ENCODE data around the gene RPS6KC1. TPM values are rescaled to one million over a fixed set of nuclear protein-coding genes. Genes with fewer than 3 reads are reported as not detected.
A peak's percentile ranks its signal among the peaks of the same experiment; 100 is the strongest.
"Not testable (repeated sequence)": the region's sequence is repeated elsewhere in the genome, so short reads cannot be mapped to it uniquely, and the experiment has no call there.

RPS6KC1 gene
- total RNA-seq, 1 donor from 2014 or later, result 25.6 TPM

GRCh38 chr1:213017447-213018273 is 33.4 kb upstream of the RPS6KC1 start:
- peaks cover 7% of the 10 kb centered on the region for H3K4me1 Mint-ChIP-seq (ENCODE audit: low read depth, unreplicated experiment)
- Histone ChIP-seq H2AFZ (ENCODE audit: low read depth, low read length) (no peak overlapping the region), H3K9me3 (ENCODE audit: insufficient read depth, low read depth, low read length) (no peaks in the 10 kb centered on the region), H4K20me1 (ENCODE audit: insufficient read depth, low read length) (no peaks in the 10 kb centered on the region), H3K4me2 (ENCODE audit: low read length) (no peak overlapping the region), H3K4me3 (ENCODE audit: insufficient read depth, low read depth, low read length) (no peak overlapping the region), H3K4me1 (ENCODE audit: insufficient read depth, low read length) (no peaks in the 10 kb centered on the region), H3K27ac (ENCODE audit: low read depth, low read length) (no peak overlapping the region), H3K79me2 (ENCODE audit: insufficient read depth, low read length) (peaks cover 26% of the 10 kb centered on the region), H3K27me3 (ENCODE audit: insufficient read depth, low read length) (no peaks in the 10 kb centered on the region), H3K36me3 (ENCODE audit: insufficient read depth, low read length) (no peaks in the 10 kb centered on the region), H3K9ac (ENCODE audit: low read length) (no peak overlapping the region)
- no peak overlapping the region for H3K27ac Mint-ChIP-seq (ENCODE audit: unreplicated experiment)
- H3K36me3 Mint-ChIP-seq (ENCODE audit: low read depth, unreplicated experiment), result no peaks in the 10 kb centered on the region
- H3K9me3 Mint-ChIP-seq (ENCODE audit: unreplicated experiment), result no peaks in the 10 kb centered on the region
- H3K27me3 Mint-ChIP-seq (ENCODE audit: low read depth, unreplicated experiment), result no peaks in the 10 kb centered on the region
- no peak for DNase-seq (ENCODE audit: low read depth)
- H3K4me3 Mint-ChIP-seq (ENCODE audit: unreplicated experiment), result no peak overlapping the region
- TF ChIP-seq CTCF (IDR thresholded peaks at IDR 0.05; ENCODE audit: insufficient read depth, low read depth, low read length) (no peak), EZH2 (IDR thresholded peaks at IDR 0.05; ENCODE audit: insufficient read depth, low read length) (no peak)
- FAIRE-seq, result peak; percentile 55

DNA sequence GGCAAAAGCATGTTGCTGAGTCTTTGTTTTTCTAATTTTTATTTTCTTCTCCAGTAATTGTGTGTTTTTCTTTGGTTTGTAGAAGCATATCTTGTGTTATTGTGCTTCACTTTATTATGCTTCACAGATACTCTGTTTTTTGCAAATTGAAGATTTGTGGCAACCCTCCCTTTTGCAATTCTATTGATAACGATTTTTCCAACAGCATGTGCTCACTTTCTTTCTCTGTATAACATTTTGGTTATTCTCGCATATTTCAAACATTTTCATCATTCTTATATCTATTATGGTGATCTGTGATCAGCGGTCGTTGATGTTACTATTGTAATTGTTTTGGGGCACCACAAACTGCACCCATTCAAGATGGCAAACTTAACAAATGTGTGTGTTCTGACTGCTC is 31.6 kb upstream of the RPS6KC1 start:
- TF ChIP-seq CTCF (IDR thresholded peaks at IDR 0.05; ENCODE audit: insufficient read depth, low read depth, low read length), result no peak
- TF ChIP-seq EZH2 (IDR thresholded peaks at IDR 0.05; ENCODE audit: insufficient read depth, low read length), result no peak
- Histone ChIP-seq H2AFZ (ENCODE audit: low read depth, low read length) (no peak overlapping the region), H3K9me3 (ENCODE audit: insufficient read depth, low read depth, low read length) (no peaks in the 10 kb centered on the region), H3K4me1 (ENCODE audit: insufficient read depth, low read length) (no peaks in the 10 kb centered on the region), H3K36me3 (ENCODE audit: insufficient read depth, low read length) (no peaks in the 10 kb centered on the region), H3K4me2 (ENCODE audit: low read length) (no peak overlapping the region), H3K27me3 (ENCODE audit: insufficient read depth, low read length) (no peaks in the 10 kb centered on the region), H4K20me1 (ENCODE audit: insufficient read depth, low read length) (no peaks in the 10 kb centered on the region), H3K79me2 (ENCODE audit: insufficient read depth, low read length) (peaks cover 8% of the 10 kb centered on the region), H3K4me3 (ENCODE audit: insufficient read depth, low read depth, low read length) (no peak overlapping the region), H3K9ac (ENCODE audit: low read length) (no peak overlapping the region), H3K27ac (ENCODE audit: low read depth, low read length) (no peak overlapping the region)
- DNase-seq (ENCODE audit: low read depth), result no peak
- no peak overlapping the region for H3K4me3 Mint-ChIP-seq (ENCODE audit: unreplicated experiment)
- no peak for FAIRE-seq
- H3K27me3 Mint-ChIP-seq (ENCODE audit: low read depth, unreplicated experiment), result no peaks in the 10 kb centered on the region
- H3K27ac Mint-ChIP-seq (ENCODE audit: unreplicated experiment), result no peak overlapping the region
- H3K4me1 Mint-ChIP-seq (ENCODE audit: low read depth, unreplicated experiment), result no peaks in the 10 kb centered on the region
- H3K9me3 Mint-ChIP-seq (ENCODE audit: unreplicated experiment), result no peaks in the 10 kb centered on the region
- H3K36me3 Mint-ChIP-seq (ENCODE audit: low read depth, unreplicated experiment), result no peaks in the 10 kb centered on the region

DNA sequence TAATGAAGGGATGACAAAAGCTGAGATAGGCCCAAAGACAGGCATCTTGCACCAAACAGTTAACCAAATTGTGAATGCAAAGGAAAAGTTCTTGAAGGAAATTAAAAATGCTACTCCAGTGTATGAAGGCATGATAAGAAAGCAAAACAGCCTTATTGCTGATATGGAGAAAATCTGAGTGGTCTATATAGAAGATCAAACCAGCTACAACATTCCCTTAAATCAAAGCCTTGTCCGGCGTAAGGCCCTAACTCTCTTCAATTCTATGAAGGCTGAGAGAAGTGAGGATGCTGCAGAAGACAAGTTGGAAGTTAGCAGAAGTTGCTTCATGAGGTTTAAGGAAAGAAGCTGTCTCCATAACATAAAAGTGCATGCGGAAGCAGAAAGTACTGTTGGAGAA is 31.0 kb upstream of the RPS6KC1 start:
- TF ChIP-seq EZH2 (IDR thresholded peaks at IDR 0.05; ENCODE audit: insufficient read depth, low read length) (no peak), CTCF (IDR thresholded peaks at IDR 0.05; ENCODE audit: insufficient read depth, low read depth, low read length) (no peak)
- no peaks in the 10 kb centered on the region for H3K4me1 Mint-ChIP-seq (ENCODE audit: low read depth, unreplicated experiment)
- H3K27ac Mint-ChIP-seq (ENCODE audit: unreplicated experiment), result no peak overlapping the region
- no peaks in the 10 kb centered on the region for H3K9me3 ChIP-seq (ENCODE audit: insufficient read depth, low read depth, low read length)
- no peaks in the 10 kb centered on the region for H3K27me3 ChIP-seq (ENCODE audit: insufficient read depth, low read length)
- H3K4me1 ChIP-seq (ENCODE audit: insufficient read depth, low read length), result no peaks in the 10 kb centered on the region
- H3K4me2 ChIP-seq (ENCODE audit: low read length), result no peak overlapping the region
- FAIRE-seq, result no peak
- H3K9me3 Mint-ChIP-seq (ENCODE audit: unreplicated experiment), result no peaks in the 10 kb centered on the region
- no peak overlapping the region for H3K27ac ChIP-seq (ENCODE audit: low read depth, low read length)
- no peak overlapping the region for H2AFZ ChIP-seq (ENCODE audit: low read depth, low read length)
- H3K79me2 ChIP-seq (ENCODE audit: insufficient read depth, low read length), result peaks cover 2% of the 10 kb centered on the region
- no peak for DNase-seq (ENCODE audit: low read depth)
- H4K20me1 ChIP-seq (ENCODE audit: insufficient read depth, low read length), result no peaks in the 10 kb centered on the region
- H3K4me3 Mint-ChIP-seq (ENCODE audit: unreplicated experiment), result no peak overlapping the region
- no peaks in the 10 kb centered on the region for H3K27me3 Mint-ChIP-seq (ENCODE audit: low read depth, unreplicated experiment)
- H3K9ac ChIP-seq (ENCODE audit: low read length), result no peak overlapping the region
- H3K36me3 Mint-ChIP-seq (ENCODE audit: low read depth, unreplicated experiment), result no peaks in the 10 kb centered on the region
- no peak overlapping the region for H3K4me3 ChIP-seq (ENCODE audit: insufficient read depth, low read depth, low read length)
- H3K36me3 ChIP-seq (ENCODE audit: insufficient read depth, low read length), result no peaks in the 10 kb centered on the region

GRCh38 chr1:213027024-213027423 is 24.0 kb upstream of the RPS6KC1 start:
- not testable (repeated sequence) for H3K9ac ChIP-seq (ENCODE audit: low read length); FAIRE-seq; H3K27me3 ChIP-seq (ENCODE audit: insufficient read depth, low read length); H3K4me3 Mint-ChIP-seq (ENCODE audit: unreplicated experiment); H3K79me2 ChIP-seq (ENCODE audit: insufficient read depth, low read length); H2AFZ ChIP-seq (ENCODE audit: low read depth, low read length); H3K27ac Mint-ChIP-seq (ENCODE audit: unreplicated experiment); H3K9me3 ChIP-seq (ENCODE audit: insufficient read depth, low read depth, low read length); H3K9me3 Mint-ChIP-seq (ENCODE audit: unreplicated experiment); H3K27ac ChIP-seq (ENCODE audit: low read depth, low read length); H3K4me2 ChIP-seq (ENCODE audit: low read length); H3K36me3 Mint-ChIP-seq (ENCODE audit: low read depth, unreplicated experiment); H3K4me1 Mint-ChIP-seq (ENCODE audit: low read depth, unreplicated experiment); H3K27me3 Mint-ChIP-seq (ENCODE audit: low read depth, unreplicated experiment); H3K36me3 ChIP-seq (ENCODE audit: insufficient read depth, low read length); H3K4me1 ChIP-seq (ENCODE audit: insufficient read depth, low read length); DNase-seq (ENCODE audit: low read depth); H3K4me3 ChIP-seq (ENCODE audit: insufficient read depth, low read depth, low read length); H4K20me1 ChIP-seq (ENCODE audit: insufficient read depth, low read length)

Measured in astrocyte (in vitro differentiated cells and primary cell).